ENCODE results near the gene GIMAP1.

GIMAP1 gene

DNA sequence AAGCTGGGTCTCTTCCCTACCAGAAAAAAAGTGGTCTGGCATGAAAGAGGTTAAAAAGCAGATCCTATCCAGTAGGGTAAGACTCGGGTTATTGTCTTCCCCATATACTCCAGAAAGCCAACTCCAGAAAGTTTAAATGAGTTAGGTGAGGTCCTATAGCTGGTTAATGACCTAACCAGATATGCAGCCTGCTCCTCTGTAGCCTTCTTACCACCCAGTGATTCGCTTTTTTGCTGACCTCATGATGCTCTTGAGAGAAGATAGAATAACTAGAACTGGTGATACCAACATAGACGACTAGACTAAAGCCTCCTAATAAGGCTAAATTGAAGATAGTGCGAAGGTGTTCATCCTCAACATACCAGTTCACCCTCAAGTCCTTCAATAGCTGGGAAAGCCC is 675 bp upstream of the GIMAP1 start:
- peak overlapping the region; percentile 69 for H3K27ac Mint-ChIP-seq
- peaks cover 17% of the 10 kb centered on the region for H3K4me1 Mint-ChIP-seq
- H3K36me3 Mint-ChIP-seq: peaks cover 12% of the 10 kb centered on the region
- H3K9me3 Mint-ChIP-seq: peaks cover 9% of the 10 kb centered on the region
- no peak overlapping the region for H3K4me3 Mint-ChIP-seq
- no peaks in the 10 kb centered on the region for H3K27me3 Mint-ChIP-seq
- no peak for ATAC-seq

DNA sequence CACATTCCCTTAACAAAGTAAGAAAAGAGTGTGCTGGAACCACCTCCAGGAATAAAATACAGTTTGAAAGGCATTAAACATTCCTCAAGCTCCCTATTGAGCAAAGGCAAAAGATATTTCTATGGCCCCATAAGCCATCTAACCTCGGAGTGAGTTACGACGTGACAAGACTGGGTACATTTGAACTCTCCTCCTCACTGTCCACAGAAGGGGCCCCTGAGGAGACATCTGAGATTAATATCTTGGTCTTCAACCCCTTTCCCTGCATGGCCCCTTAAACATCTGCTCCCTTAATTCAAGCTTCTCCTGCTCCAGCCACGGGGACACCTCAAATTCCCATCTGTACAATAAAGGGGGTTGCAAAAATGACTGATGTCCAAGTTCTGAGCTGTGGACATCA is 526 bp downstream of the GIMAP1 start:
- ATAC-seq: no peak
- peaks cover 12% of the 10 kb centered on the region for H3K36me3 Mint-ChIP-seq
- H3K4me3 Mint-ChIP-seq: peak overlapping the region; percentile 69
- H3K27me3 Mint-ChIP-seq: no peaks in the 10 kb centered on the region
- H3K4me1 Mint-ChIP-seq: peaks cover 17% of the 10 kb centered on the region
- H3K27ac Mint-ChIP-seq: peak overlapping the region; percentile 69
- peaks cover 9% of the 10 kb centered on the region for H3K9me3 Mint-ChIP-seq

DNA sequence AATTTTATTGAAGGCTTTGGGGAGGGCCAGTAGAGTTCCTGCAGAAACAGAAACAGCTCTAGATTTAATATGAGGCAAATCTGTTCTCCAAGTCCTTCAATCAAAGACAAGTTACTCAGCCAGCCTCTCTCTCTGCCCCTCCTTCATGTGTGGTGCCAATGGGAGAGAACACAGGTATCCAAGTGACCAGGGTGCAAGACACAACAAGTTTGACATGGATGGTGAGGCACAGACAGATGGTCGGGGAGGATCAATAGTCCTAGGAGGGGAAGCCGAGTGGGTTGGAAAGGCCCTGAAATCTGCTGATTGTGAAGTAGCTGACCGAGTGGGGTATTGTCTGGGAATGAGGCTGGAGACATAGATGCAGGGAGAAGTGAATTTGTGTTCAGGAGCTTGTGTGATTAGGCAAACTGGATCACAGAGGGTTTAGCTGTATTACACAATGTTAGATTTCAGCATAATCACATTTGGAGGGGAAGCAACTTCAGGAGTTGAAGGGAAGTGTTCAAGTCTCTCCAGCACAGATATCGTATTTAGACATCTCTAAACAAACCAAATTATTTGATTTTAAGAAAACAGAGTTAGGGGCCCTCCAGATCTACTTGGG is 1.5 kb downstream of the GIMAP1 start:
- no peak overlapping the region for H3K27ac Mint-ChIP-seq

DNA sequence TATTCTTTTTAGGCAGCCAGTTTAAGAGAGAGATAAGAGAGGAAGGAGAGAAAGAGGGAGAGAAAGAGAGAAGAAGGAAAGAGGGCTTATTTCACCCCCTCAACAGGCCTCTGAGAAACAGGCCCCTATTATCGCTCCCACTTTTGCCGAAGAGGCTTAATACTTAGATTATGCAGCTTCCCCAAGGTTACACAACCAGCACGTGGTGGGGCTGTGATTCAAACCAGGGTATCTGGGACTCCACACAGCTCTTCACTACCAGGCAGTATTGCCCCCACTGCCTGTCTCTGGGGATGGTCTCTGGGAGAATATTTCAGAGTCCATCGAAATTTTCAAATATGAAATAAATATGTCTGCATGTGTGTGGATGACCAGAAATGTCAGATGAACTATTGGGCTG is 3.0 kb downstream of the GIMAP1 start:
- peaks cover 8% of the 10 kb centered on the region for H3K27me3 Mint-ChIP-seq
- H3K9me3 Mint-ChIP-seq: no peaks in the 10 kb centered on the region
- no peak overlapping the region for H3K27ac Mint-ChIP-seq
- peaks cover 7% of the 10 kb centered on the region for H3K36me3 Mint-ChIP-seq
- H3K4me3 Mint-ChIP-seq: no peak overlapping the region
- H3K4me1 Mint-ChIP-seq: peaks cover 17% of the 10 kb centered on the region
- no peak for ATAC-seq

More for the DNA sequence above, 1.5 kb downstream of the GIMAP1 start:
- Mint-ChIP-seq H3K27me3 (no peaks in the 10 kb centered on the region), H3K4me1 (peaks cover 17% of the 10 kb centered on the region), H3K9me3 (peaks cover 3% of the 10 kb centered on the region), H3K4me3 (no peak overlapping the region), H3K36me3 (peaks cover 11% of the 10 kb centered on the region)
- ATAC-seq: no peak

DNA sequence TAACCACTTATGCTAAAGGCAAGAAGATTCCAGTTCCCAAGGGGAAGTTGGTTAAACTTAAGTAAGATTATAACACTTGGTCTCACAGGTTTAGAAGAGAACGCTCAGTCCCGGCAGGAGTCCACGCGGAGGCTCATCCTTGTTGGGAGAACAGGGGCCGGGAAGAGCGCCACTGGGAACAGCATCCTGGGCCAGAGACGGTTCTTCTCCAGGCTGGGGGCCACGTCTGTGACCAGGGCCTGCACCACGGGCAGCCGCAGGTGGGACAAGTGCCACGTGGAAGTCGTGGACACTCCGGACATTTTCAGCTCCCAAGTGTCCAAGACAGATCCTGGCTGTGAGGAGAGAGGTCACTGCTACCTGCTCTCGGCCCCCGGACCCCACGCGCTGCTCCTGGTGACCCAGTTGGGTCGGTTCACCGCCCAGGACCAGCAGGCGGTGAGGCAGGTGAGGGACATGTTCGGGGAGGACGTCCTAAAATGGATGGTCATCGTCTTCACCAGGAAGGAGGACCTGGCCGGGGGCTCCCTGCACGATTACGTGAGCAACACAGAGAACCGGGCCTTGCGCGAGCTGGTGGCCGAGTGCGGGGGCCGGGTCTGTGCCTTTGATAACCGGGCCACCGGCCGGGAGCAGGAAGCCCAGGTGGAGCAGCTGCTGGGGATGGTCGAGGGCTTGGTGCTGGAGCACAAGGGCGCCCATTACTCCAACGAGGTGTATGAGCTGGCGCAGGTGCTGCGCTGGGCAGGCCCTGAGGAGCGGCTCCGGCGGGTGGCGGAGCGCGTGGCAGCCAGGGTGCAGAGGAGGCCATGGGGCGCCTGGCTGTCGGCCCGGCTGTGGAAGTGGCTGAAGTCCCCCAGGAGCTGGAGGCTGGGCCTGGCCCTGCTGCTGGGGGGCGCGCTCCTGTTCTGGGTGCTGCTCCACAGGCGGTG is 3.8 kb downstream of the GIMAP1 start:
- ATAC-seq: peak; percentile 34
- H3K4me1 Mint-ChIP-seq: peaks cover 17% of the 10 kb centered on the region
- no peak overlapping the region for H3K27ac Mint-ChIP-seq
- H3K9me3 Mint-ChIP-seq: no peaks in the 10 kb centered on the region
- H3K4me3 Mint-ChIP-seq: no peak overlapping the region
- H3K36me3 Mint-ChIP-seq: peaks cover 7% of the 10 kb centered on the region
- H3K27me3 Mint-ChIP-seq: peaks cover 13% of the 10 kb centered on the region

DNA sequence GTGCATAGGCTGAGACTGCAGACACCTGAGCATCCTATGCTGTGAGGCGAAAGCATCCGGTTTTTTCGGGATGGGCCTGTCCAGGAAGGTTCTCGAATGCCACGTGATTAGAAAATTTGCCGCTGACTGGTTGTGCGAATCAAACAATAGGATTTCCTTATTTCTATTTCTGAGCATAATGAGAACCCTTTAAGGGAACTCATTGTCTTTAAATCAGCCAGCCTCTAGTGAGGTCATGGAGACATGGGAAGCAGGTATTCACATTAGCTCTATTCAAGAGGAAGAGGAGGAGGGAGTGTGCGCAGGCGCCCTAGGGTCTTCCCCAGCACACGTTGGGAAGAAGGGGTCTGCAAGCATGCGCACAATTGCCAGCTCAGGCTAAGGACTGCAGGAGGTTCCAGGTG is 5.6 kb downstream of the GIMAP1 start:
- peaks cover 13% of the 10 kb centered on the region for H3K36me3 Mint-ChIP-seq

DNA sequence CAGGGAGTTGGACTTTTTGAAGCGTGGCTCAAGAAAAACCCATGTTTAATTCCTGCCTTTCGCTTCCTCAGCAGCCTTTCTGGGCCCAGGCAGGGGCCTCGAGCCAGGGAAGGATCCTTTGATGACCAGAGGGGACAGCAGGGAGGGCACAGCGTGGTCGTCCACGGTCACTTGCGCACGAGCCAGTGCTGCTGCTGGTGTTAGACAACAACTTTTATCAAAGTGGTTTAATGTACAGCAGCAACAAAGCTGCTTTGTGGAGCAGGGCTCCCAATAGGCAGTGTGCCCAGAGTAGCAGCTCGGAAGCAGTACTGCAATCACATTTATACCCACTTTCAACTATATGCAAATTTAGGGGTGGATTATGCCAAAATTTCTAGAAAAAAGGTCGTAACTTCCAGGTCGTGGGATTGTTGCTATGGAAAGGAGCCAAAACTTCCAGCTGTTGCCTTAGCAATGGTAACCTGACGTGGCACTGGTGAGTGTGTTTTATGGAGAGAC is 6.1 kb downstream of the GIMAP1 start:
- Mint-ChIP-seq H3K4me3 (no peak overlapping the region), H3K9me3 (peaks cover 8% of the 10 kb centered on the region), H3K36me3 (peaks cover 13% of the 10 kb centered on the region), H3K27ac (no peak overlapping the region), H3K4me1 (no peaks in the 10 kb centered on the region), H3K27me3 (peaks cover 29% of the 10 kb centered on the region)
- ATAC-seq: no peak

More for the DNA sequence above, 5.6 kb downstream of the GIMAP1 start:
- no peak overlapping the region for H3K4me3 Mint-ChIP-seq
- ATAC-seq: no peak
- H3K27ac Mint-ChIP-seq: no peak overlapping the region
- peaks cover 3% of the 10 kb centered on the region for H3K4me1 Mint-ChIP-seq
- peaks cover 25% of the 10 kb centered on the region for H3K27me3 Mint-ChIP-seq
- H3K9me3 Mint-ChIP-seq: peaks cover 6% of the 10 kb centered on the region

DNA sequence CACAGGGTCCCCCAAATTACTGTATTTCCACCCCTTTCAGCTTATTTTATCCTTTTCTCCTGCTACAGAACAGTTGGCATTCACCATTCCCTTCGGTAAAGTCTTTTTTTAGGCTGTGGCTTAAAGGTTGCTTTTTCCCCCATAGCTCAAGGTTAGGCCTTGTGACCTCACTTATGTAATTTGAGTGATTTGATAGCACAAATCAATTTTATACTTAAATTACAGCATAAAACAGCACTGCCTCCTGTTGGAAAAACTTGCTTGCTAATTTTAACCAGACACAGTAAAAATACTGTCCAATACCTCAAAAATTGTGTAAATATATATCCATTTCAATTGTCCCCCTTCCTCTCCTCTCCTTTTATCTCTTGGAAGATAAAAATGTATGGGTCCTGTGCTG is 7.1 kb downstream of the GIMAP1 start:
- H3K4me3 Mint-ChIP-seq: no peak overlapping the region
- no peaks in the 10 kb centered on the region for H3K4me1 Mint-ChIP-seq
- peaks cover 38% of the 10 kb centered on the region for H3K27me3 Mint-ChIP-seq
- H3K9me3 Mint-ChIP-seq: peaks cover 16% of the 10 kb centered on the region
- ATAC-seq: no peak
- no peak overlapping the region for H3K27ac Mint-ChIP-seq
- H3K36me3 Mint-ChIP-seq: peaks cover 13% of the 10 kb centered on the region

DNA sequence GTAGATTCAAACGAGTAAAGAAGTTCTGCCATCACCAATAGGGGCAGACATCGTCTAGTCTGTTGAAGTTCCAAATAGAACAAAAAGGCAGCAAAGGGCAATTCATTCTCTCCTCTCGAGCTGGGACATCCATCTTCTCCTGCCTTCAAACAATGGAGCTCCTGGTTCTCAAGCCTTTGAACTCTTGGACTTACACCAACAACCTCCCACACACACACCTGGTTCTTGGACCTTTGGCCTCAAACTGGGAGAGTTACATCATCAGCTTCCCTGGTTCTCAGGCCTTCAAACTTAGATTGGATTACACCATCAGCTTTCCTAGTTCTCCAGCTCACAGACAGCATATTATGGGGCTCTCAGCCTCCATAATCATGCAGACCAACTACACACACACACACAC is 11.0 kb downstream of the GIMAP1 start:
- H3K36me3 Mint-ChIP-seq: peaks cover 6% of the 10 kb centered on the region
- no peak overlapping the region for H3K4me3 Mint-ChIP-seq
- no peak for ATAC-seq
- no peak overlapping the region for H3K27ac Mint-ChIP-seq
- peaks cover 19% of the 10 kb centered on the region for H3K9me3 Mint-ChIP-seq
- H3K4me1 Mint-ChIP-seq: no peaks in the 10 kb centered on the region
- H3K27me3 Mint-ChIP-seq: peaks cover 47% of the 10 kb centered on the region

DNA sequence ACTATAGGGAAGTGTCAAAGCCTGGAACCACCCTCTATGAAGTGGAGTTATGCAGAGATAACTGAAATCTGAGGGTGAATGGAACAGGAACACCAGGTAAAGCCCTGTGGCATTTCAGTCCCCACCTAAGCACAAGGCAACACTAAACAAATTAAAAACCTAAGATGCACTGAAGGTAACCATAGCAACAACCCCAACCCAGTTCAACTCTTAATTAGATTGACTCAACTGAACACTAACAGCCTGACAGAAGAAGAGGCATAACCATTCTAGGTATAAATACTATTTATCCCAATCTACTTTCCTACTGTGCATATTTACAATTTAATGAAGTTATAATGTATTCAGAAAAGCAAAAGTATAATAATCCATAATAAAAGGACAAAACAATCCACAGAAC is 11.6 kb downstream of the GIMAP1 start:
- H3K4me1 Mint-ChIP-seq: no peaks in the 10 kb centered on the region
- H3K36me3 Mint-ChIP-seq: peaks cover 6% of the 10 kb centered on the region
- H3K27ac Mint-ChIP-seq: no peak overlapping the region
- no peak overlapping the region for H3K4me3 Mint-ChIP-seq
- H3K27me3 Mint-ChIP-seq: peaks cover 54% of the 10 kb centered on the region
- H3K9me3 Mint-ChIP-seq: peaks cover 19% of the 10 kb centered on the region
- no peak for ATAC-seq

DNA sequence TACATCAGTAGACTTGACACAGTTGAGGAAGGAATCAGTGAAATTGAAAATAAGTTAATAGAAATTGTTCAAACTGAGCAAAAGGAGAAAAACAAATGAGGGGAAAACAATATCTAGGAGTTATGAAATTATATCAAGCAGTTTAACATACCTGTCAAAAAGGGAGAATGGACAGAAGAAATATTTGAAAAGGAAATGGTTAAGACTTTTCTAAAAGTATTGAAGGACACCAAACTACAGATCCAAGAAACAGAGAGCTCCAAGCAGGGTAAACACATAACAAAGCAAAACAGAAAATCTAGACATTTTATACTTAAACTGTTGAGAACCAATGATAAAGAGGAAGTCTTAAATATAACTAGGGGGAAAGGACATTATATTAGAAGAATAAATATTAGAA is 12.2 kb downstream of the GIMAP1 start:
- Mint-ChIP-seq H3K4me3 (no peak overlapping the region), H3K27me3 (peaks cover 54% of the 10 kb centered on the region), H3K36me3 (peaks cover 6% of the 10 kb centered on the region), H3K27ac (no peak overlapping the region), H3K4me1 (no peaks in the 10 kb centered on the region), H3K9me3 (peaks cover 19% of the 10 kb centered on the region)
- no peak for ATAC-seq

DNA sequence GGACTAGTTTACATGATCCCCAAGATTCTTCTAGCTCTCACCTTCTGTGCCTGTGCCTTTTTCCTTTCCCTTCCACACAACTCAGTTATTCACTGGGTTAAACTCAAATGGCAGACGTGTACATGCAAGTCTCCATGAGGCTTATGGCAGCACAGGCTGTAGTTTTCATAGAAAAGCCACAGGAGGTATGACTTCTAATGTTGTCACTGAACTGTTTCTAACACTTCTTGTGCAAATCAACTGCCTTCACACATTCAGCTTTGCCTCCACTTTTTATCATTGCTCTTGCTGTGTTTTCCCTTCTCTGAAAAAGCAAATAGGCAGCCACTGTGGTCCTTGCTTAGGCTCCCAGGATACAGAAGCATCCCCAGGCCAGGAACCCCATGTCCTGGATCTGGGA is 15.5 kb downstream of the GIMAP1 start:
- H3K4me1 Mint-ChIP-seq: peaks cover 1% of the 10 kb centered on the region
- H3K4me3 Mint-ChIP-seq: no peak overlapping the region

DNA sequence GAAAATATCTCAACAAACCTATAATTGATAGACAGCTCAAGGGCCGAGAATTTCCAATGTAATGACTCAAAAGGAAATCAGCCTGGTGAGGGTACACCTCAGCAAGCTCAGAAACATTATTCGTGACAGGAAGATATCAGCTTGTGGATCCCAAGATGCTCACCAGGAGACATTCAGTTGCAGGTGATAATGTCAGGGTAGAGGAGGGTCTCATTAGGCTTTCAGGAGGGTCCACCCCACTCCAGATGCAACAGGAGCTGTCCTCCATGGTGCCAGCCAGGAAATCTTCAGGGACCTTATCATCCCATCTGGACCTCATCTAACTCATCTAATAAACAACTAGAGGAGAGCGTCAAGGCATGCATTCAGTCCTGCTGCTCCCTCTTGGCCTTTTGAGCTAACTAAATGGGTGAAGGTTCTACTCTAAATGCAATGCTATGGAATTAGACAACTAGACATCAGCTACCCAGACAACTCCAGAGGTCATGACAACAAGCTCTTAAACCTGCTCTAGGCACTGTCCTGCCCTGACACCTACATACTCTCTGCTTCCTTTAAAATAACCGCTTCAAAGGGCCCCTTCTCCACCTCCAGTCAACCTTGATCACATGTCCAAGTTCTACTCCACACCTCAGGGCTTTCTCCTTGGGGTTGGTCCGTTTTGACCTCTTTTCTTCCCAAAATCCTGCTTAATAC is 16.5 kb downstream of the GIMAP1 start:
- H3K27me3 Mint-ChIP-seq: peaks cover 27% of the 10 kb centered on the region
- peaks cover 12% of the 10 kb centered on the region for H3K4me1 Mint-ChIP-seq
- ATAC-seq: no peak
- H3K9me3 Mint-ChIP-seq: peaks cover 7% of the 10 kb centered on the region
- no peaks in the 10 kb centered on the region for H3K36me3 Mint-ChIP-seq
- H3K4me3 Mint-ChIP-seq: no peak overlapping the region
- no peak overlapping the region for H3K27ac Mint-ChIP-seq

More for the DNA sequence above, 15.5 kb downstream of the GIMAP1 start:
- ATAC-seq: no peak
- Mint-ChIP-seq H3K9me3 (peaks cover 13% of the 10 kb centered on the region), H3K36me3 (no peaks in the 10 kb centered on the region), H3K27me3 (peaks cover 30% of the 10 kb centered on the region), H3K27ac (no peak overlapping the region)

DNA sequence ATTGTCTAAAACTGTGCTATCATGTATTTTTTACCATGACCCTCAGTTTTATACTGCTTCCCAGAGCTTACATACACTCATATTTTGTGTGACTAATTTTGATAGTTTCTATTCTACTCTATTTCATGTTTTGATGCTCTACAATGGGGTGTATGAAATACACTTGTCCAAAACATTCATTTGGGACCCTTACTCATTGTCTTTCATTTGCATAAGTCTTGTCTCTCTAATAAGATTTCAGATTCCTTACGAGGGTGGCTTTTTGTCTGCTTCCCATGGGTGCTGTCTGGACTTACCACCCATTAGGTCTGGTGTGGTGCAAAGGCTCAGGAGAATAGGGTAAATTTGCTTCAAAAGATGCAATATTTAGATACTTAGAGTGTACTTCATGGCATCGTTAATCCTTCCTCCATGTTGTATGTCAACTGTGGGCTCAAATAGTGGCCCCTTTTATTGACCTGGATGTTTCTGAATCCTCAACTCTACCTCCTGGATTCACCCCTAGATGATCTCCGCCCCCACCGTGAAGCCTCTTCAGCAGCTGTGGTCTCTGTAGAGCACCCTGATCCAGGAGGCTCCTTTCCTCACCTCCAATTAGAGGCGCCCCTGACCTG is 17.2 kb downstream of the GIMAP1 start:
- no peak for ATAC-seq
- no peak overlapping the region for H3K4me3 Mint-ChIP-seq
- no peaks in the 10 kb centered on the region for H3K36me3 Mint-ChIP-seq
- H3K27ac Mint-ChIP-seq: no peak overlapping the region
- peaks cover 2% of the 10 kb centered on the region for H3K9me3 Mint-ChIP-seq
- peaks cover 12% of the 10 kb centered on the region for H3K4me1 Mint-ChIP-seq
- peaks cover 27% of the 10 kb centered on the region for H3K27me3 Mint-ChIP-seq

DNA sequence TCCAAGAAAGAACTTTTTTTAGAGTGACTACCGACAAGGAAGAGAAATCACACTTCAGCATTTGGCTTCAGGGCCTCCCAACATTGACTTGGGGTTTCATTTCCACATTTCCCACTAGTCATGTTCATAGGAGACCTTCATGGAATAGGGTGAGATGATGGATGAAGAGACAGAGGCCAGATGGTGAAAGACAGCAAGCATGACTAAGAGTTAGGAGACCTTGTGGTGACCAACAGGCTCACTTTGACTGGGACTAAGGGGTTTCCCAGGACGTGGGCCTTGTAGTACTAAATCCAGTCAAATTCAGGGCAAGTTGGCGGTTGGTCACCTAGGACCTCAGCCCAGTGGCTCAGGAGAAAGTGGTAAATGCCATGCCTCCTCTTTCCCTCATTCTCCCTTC is 17.8 kb downstream of the GIMAP1 start:
- peaks cover 12% of the 10 kb centered on the region for H3K4me1 Mint-ChIP-seq
- peaks cover 29% of the 10 kb centered on the region for H3K27me3 Mint-ChIP-seq
- no peak overlapping the region for H3K4me3 Mint-ChIP-seq
- no peaks in the 10 kb centered on the region for H3K9me3 Mint-ChIP-seq
- no peaks in the 10 kb centered on the region for H3K36me3 Mint-ChIP-seq
- H3K27ac Mint-ChIP-seq: no peak overlapping the region
- no peak for ATAC-seq

All from stimulated activated memory B cell treated with anti-CD40 and anti-IgM and Interleukin-4, amounts not matched to agents 10 μg/mL and 1 μg/mL and 100 μg/mL, for 72 hours (primary cell).